Naive thymus-derived CD4-positive, alpha-beta T cell (primary cell): ENCODE results near the gene PBX2. TPM values are rescaled to one million over a fixed set of nuclear protein-coding genes. Genes with fewer than 3 reads are reported as not detected.
"Not testable (repeated sequence)": the region's sequence is repeated elsewhere in the genome, so short reads cannot be mapped to it uniquely, and the experiment has no call there.

ENCODE experiments used
- ATAC-seq: fragments of 150-1000 bp; cut with Tn5 transposase; 2 replicates; pipeline ENCODE4 v1.10.0; 2021; ENCODE audit warnings: mild to moderate bottlenecking, moderate library complexity
- CTCF ChIA-PET: fragments of 350-600 bp; sonication (Branson Sonifier 250); formaldehyde crosslinking; loops from one replicate; lab custom pipeline; 2021; ENCODE audit warnings: antibody characterized with exemption; lab: Charles Lee
- POLR2A ChIA-PET: fragments of 350-600 bp; sonication (Branson Sonifier 250); formaldehyde crosslinking; loops from one replicate; lab custom pipeline; 2021; ENCODE audit warnings: antibody characterized with exemption, inconsistent platforms; lab: Charles Lee
- DNase-seq, 9 donors: peaks; one replicate each; pipeline versions ENCODE4 v3.0.0 to v3.0.0-alpha.2; 2020 to 2022; ENCODE audit warnings: mixed read lengths in 1 of 9
- H3K27ac ChIP-seq: one replicate; pipeline ENCODE4 v1.7.0; 2013; ENCODE audit warnings: mild to moderate bottlenecking, low read depth, low read length, moderate library complexity
- H3K27me3 ChIP-seq, 2 donors: one replicate each; pipeline ENCODE4 v1.7.0; 2013; ENCODE audit warnings: low read length in 2 of 2, mild to moderate bottlenecking in 2 of 2, moderate library complexity in 2 of 2; ENCODE audit not compliant: control insufficient read depth in 2 of 2, insufficient read depth in 2 of 2
- H3K36me3 ChIP-seq, 3 experiments: 1 replicate in 2 of 3; 2 replicates in 1 of 3; pipeline ENCODE4 v1.7.0; 2013; ENCODE audit warnings: low read length in 3 of 3, mild to moderate bottlenecking in 3 of 3, moderate library complexity in 1 of 3; ENCODE audit not compliant: insufficient read depth in 3 of 3, control insufficient read depth in 2 of 3
- H3K4me1 ChIP-seq, 2 donors: one replicate each; pipeline ENCODE4 v1.7.0; 2013; ENCODE audit warnings: low read length in 2 of 2, mild to moderate bottlenecking in 2 of 2, moderate library complexity in 1 of 2; ENCODE audit not compliant: control insufficient read depth in 2 of 2, insufficient read depth in 2 of 2
- H3K4me3 ChIP-seq: 2 replicates; pipeline ENCODE4 v1.7.0; 2013; ENCODE audit warnings: mild to moderate bottlenecking, low read length
- H3K9me3 ChIP-seq, 3 experiments: 1 replicate in 2 of 3; 2 replicates in 1 of 3; pipeline ENCODE4 v1.7.0; 2013; ENCODE audit warnings: low read length in 3 of 3; ENCODE audit not compliant: control insufficient read depth in 2 of 3
- H3K27ac Mint-ChIP-seq, 9 donors: one replicate each; pipeline ENCODE4 v1.8.0; 2020 to 2022; ENCODE audit warnings: mixed read lengths in 9 of 9, mild to moderate bottlenecking in 8 of 9, moderate library complexity in 5 of 9, inconsistent platforms in 2 of 9
- H3K27me3 Mint-ChIP-seq, 5 donors: one replicate each; pipeline ENCODE4 v1.8.0; 2021 to 2022; ENCODE audit warnings: mixed read lengths in 5 of 5, mild to moderate bottlenecking in 1 of 5
- H3K36me3 Mint-ChIP-seq, 5 donors: one replicate each; pipeline ENCODE4 v1.8.0; 2020 to 2022; ENCODE audit warnings: mixed read lengths in 5 of 5, mild to moderate bottlenecking in 3 of 5, inconsistent platforms in 1 of 5
- H3K4me1 Mint-ChIP-seq, 7 donors: one replicate each; pipeline ENCODE4 v1.8.0; 2020 to 2022; ENCODE audit warnings: mixed read lengths in 7 of 7, mild to moderate bottlenecking in 3 of 7, inconsistent platforms in 1 of 7
- H3K4me3 Mint-ChIP-seq, 10 donors: one replicate each; pipeline ENCODE4 v1.8.0; 2020 to 2022; ENCODE audit warnings: mild to moderate bottlenecking in 10 of 10, mixed read lengths in 10 of 10, moderate library complexity in 6 of 10, inconsistent platforms in 2 of 10
- H3K9me3 Mint-ChIP-seq, 11 donors: one replicate each; pipeline ENCODE4 v1.8.0; 2020 to 2022; ENCODE audit warnings: mixed read lengths in 11 of 11, mild to moderate bottlenecking in 4 of 11, inconsistent platforms in 1 of 11, moderate library complexity in 1 of 11
- intact Hi-C, 2 donors: fragments of 100-400 bp; cut with micrococcal nuclease; formaldehyde crosslinking; loops; one replicate each; pipeline ENCODE4 v1.15.1; 2023
- polyA plus RNA-seq, 2 donors: library from polyadenylated mRNA; unstranded; fragments of 300-500 nt; fragmentation: Illumina TruSeq; gene quantifications; one replicate each; pipeline ENCODE4 v1.2.3, GENCODE V29; 2021
- total RNA-seq, 6 experiments: library from RNA in 5 of 6; stranded (reverse) in 5 of 6; gene quantifications; 1 replicate in 5 of 6; 2 replicates in 1 of 6; pipeline ENCODE4 v1.2.3 and lab custom pipeline; 2021 to 2026

Gene PBX2
- total and polyA plus RNA-seq, 7 experiments from 2014 or later = 2.5 to 221 (median 108) TPM

DNA sequence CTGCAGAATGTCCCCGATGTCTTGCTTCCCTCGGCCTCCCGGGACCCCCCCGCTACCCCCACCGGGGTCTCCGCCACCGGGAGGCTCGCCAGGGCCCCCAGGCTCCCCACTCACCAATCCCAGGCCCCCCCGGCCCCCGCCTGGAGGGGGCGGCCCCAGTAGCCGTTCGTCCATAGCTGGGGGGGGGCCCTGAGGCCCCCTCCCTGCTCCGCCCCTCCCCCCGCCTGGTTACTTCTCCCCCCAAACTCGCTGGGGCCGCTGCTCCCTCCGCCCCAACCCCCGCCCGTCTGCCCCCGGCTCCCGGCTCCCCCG lies 304 bp downstream of the PBX2 start:
- peaks cover 17 to 47% (median 35%) of the 10 kb centered on the region in 5 donors for H3K36me3 Mint-ChIP-seq
- intact Hi-C loops = loop anchor here (1.0 to 10.0 kb wide), 10 partner anchors 11 to 1225 kb away; partner anchors contain the start of genes RNF5 (in 2 of the 2), ATF6B (in 1 of the 2), B3GALT4 (in 1 of the 2) and CUTA (in 1 of the 2)
- DNase-seq (no peak), ATAC-seq (no peak)
- Histone ChIP-seq H3K9me3 (no peaks in the 10 kb centered on the region), H3K4me1 (peaks cover 32 to 40% of the 10 kb centered on the region in 2 donors), H3K36me3 (peaks cover 10 to 51% (median 15%) of the 10 kb centered on the region in 3 experiments), H3K4me3 (peak overlapping the region; percentile 94), H3K27me3 (no peaks in the 10 kb centered on the region), H3K27ac (peak overlapping the region; percentile 97)
- ChIA-PET POLR2A (interaction anchor here (0.8 to 10.6 kb wide), 7 partner anchors 8 to 655 kb away, joined by 3 to 259 read pairs (median 7); partner anchors contain the start of genes AGPAT1, ATF6B, FKBPL and RNF5), CTCF (no interaction called here)
- peak overlapping the region; percentile 80 to 97 (median 92) for H3K27ac Mint-ChIP-seq
- H3K9me3 Mint-ChIP-seq = no peaks in the 10 kb centered on the region
- H3K4me1 Mint-ChIP-seq = peaks cover 47 to 57% (median 52%) of the 10 kb centered on the region in 7 donors
- no peaks in the 10 kb centered on the region for H3K27me3 Mint-ChIP-seq
- H3K4me3 Mint-ChIP-seq = peak overlapping the region; percentile 90 to 100 (median 98)

DNA sequence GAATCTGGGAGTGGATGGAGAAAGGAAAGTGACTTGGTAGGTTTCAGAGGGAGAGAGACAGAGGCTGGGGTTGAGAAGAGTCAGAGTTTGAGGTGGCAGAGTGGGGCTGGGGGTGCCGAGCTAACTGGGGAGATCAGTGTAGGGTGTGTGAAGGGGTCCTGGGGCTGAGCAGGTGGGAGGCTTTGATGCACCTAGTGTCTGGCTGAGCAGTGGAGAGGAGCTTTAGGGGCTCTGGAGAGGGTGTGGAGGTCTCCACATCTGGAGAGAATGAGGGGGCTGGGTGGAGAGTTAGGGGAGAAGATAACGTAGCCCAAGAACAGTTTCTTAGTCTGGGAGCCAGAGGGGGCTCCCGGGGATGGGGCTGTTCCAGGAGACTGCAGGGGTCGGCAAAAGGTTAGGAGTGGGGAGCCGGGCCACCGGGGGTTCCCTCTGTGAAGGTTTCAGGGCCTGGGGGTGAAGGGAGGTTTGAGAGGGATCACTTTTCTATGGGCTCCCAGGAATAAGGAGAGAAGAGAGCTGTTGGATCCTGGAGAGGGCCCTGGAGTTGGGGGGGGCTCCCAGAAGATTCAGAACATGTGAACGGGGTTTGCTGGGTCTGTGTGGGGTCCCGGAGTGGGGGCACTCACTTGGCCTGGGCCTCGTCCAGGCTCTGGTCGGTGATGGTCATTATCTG lies 797 bp downstream of the PBX2 start:
- POLR2A ChIA-PET = interaction anchor here (0.8 to 10.6 kb wide), 6 partner anchors 9 to 656 kb away, joined by 3 to 259 read pairs (median 4); partner anchors contain the start of genes AGPAT1, ATF6B and RNF5
- CTCF ChIA-PET = interaction anchor here (1.8 kb wide), 1 partner anchor 10 kb away, joined by 5 read pairs; no protein-coding TSS in a partner anchor
- Histone ChIP-seq H3K27me3 (no peaks in the 10 kb centered on the region), H3K9me3 (no peaks in the 10 kb centered on the region), H3K27ac (peak overlapping the region; percentile 97), H3K4me3 (peak overlapping the region; percentile 94), H3K4me1 (peaks cover 27 to 38% of the 10 kb centered on the region in 2 donors), H3K36me3 (peaks cover 10 to 51% (median 15%) of the 10 kb centered on the region in 3 experiments)
- no peak for ATAC-seq
- Mint-ChIP-seq H3K27ac (peak overlapping the region; percentile 80 to 97 (median 91)), H3K4me3 (peak overlapping the region; percentile 90 to 100 (median 97)), H3K4me1 (peaks cover 43 to 52% (median 49%) of the 10 kb centered on the region in 7 donors), H3K36me3 (peaks cover 17 to 47% (median 35%) of the 10 kb centered on the region in 5 donors), H3K9me3 (no peaks in the 10 kb centered on the region), H3K27me3 (no peaks in the 10 kb centered on the region)
- no peak for DNase-seq
- intact Hi-C loops = no loop called here

DNA sequence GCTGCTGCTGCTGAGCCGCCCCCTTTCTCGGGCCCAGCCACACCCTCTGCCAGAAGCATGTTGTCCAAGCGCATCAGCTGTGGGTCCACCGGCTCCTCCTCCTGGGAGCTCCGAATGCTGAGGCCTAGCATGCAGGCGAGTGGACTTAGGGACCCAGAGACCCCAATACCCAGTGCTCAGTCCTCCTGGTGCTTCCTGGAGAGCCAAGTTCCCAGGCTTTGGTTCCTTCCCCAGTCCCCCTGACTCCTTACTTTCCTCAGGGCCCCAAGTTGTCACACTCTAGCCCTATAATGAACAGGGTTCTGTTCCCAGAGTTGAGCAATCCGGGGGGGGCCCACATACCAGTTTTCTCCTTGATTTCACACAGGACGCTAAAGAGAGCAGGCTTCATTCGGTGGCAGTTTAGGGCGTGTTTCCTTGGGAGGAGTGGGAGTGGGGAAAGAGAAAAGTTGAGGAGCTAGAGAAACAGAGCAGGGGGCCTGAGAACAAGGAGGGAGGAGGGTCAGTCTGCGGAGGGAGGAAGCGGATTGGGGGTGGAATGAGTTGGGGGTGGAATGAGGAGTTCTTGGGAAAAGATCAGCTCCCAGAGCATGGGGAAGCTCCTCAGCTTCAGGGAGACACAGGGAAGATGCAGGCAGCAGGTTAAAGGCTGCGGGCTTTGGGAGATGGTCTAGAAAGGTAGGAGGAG lies 1.5 kb downstream of the PBX2 start:
- no peaks in the 10 kb centered on the region for H3K9me3 Mint-ChIP-seq
- peaks cover 20 to 33% of the 10 kb centered on the region in 2 donors for H3K4me1 ChIP-seq
- peak overlapping the region; percentile 80 to 97 (median 91) for H3K27ac Mint-ChIP-seq
- no peaks in the 10 kb centered on the region for H3K9me3 ChIP-seq
- peaks cover 10 to 58% (median 15%) of the 10 kb centered on the region in 3 experiments for H3K36me3 ChIP-seq
- H3K27me3 Mint-ChIP-seq = no peaks in the 10 kb centered on the region
- peak overlapping the region; percentile 94 for H3K4me3 ChIP-seq
- no peak for ATAC-seq
- no peaks in the 10 kb centered on the region for H3K27me3 ChIP-seq
- peak overlapping the region; percentile 97 for H3K27ac ChIP-seq
- no peak for DNase-seq
- H3K36me3 Mint-ChIP-seq = peaks cover 17 to 49% (median 35%) of the 10 kb centered on the region in 5 donors
- peak overlapping the region; percentile 90 to 100 (median 97) for H3K4me3 Mint-ChIP-seq
- CTCF ChIA-PET = interaction anchor here (1.8 kb wide), 1 partner anchor 9 kb away, joined by 5 read pairs; no protein-coding TSS in a partner anchor
- intact Hi-C loops = no loop called here
- POLR2A ChIA-PET = interaction anchor here (0.9 to 10.6 kb wide), 6 partner anchors 7 to 657 kb away, joined by 3 to 259 read pairs (median 7); partner anchors contain the start of genes AGPAT1, ATF6B and RNF5
- peaks cover 36 to 46% (median 42%) of the 10 kb centered on the region in 7 donors for H3K4me1 Mint-ChIP-seq

DNA sequence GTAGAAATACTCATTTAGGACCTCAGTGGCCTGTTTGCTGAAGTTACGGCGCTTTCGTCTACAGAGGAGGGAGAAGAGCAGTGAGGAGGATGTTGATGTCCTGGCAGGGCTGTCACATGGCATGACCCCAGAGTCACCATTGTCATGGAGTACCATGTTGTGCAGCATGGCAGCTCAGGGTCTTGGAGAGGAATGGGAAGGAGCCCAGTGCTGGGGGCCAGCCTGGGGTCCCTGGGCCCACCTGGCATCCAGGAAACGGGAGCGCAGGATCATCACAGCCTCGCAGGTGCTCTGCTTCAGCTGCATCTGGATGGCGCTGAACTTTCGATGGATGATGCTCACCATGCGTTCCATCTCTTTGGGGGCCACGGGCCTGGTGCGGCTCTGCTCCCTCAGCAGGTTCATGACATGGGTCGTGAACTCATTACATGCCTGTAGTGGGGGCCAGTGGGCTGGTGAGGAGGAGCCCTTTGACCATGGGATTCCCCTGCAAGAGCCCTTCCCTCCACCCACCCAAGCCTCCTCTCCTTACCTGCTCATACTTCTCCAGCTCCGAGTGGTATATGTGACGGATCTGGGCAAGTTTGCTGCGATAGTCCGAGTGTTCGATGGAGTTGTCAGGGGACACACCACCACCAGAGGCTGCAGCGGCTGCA lies 2.1 kb downstream of the PBX2 start:
- Mint-ChIP-seq H3K4me1 (peaks cover 31 to 46% (median 42%) of the 10 kb centered on the region in 7 donors), H3K36me3 (peaks cover 17 to 48% (median 35%) of the 10 kb centered on the region in 5 donors), H3K27ac (peak overlapping the region; percentile 73 to 98 (median 91)), H3K4me3 (peak overlapping the region; percentile 90 to 100 (median 97))
- H3K4me1 ChIP-seq = peaks cover 13 to 30% of the 10 kb centered on the region in 2 donors
- CTCF ChIA-PET = interaction anchor here (1.8 kb wide), 1 partner anchor 9 kb away, joined by 5 read pairs; no protein-coding TSS in a partner anchor
- POLR2A ChIA-PET = interaction anchor here (1.8 to 10.6 kb wide), 3 partner anchors 8 to 657 kb away, joined by 9 to 259 read pairs (median 14); partner anchors contain the start of genes AGPAT1 and RNF5
- H3K27me3 ChIP-seq, H3K9me3 ChIP-seq, H3K27me3 Mint-ChIP-seq, intact Hi-C loops, DNase-seq, H3K9me3 Mint-ChIP-seq, ATAC-seq: not testable (repeated sequence)
- peaks cover 15 to 64% (median 17%) of the 10 kb centered on the region in 3 experiments for H3K36me3 ChIP-seq
- peak overlapping the region; percentile 94 for H3K4me3 ChIP-seq
- peak overlapping the region; percentile 97 for H3K27ac ChIP-seq

DNA sequence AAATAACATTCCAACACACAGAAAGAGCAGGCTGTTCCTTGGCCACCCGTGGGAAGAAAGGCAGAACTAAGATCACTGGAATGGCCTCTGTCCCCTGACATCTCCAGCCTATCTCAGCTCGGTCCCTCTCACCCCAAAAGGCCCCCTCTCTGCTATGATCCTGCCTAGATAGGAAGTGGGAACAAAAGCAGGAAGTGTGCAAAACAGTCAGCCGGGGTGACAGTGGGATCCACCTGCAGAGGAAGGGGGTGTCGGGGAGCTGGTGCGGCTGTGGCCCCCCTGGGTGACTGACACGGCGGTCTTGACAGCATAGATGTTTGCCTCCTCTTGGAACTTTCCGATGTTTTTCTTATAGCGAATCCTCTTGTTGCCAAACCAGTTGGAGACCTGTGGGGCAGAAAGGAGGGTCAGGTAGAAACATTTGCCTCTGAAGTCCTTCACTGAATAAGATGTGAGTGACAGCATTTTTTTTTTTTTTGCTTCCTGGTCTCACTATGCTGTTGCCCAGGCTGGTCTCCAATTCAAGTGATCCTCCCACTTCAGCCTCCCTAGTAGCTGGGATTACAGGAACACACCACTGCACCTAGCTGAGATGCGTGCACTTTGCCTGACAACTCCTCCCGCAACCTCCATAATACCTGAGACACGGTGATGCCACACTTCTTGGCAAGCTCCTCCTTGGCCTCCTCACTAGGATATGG lies 2.8 kb downstream of the PBX2 start:
- Histone ChIP-seq H3K27me3 (no peaks in the 10 kb centered on the region), H3K4me3 (peak overlapping the region; percentile 17), H3K36me3 (peaks cover 15 to 66% (median 24%) of the 10 kb centered on the region in 3 experiments), H3K4me1 (peaks cover 10 to 37% of the 10 kb centered on the region in 2 donors), H3K27ac (peak overlapping the region; percentile 97), H3K9me3 (no peaks in the 10 kb centered on the region)
- DNase-seq (no peak), ATAC-seq (no peak)
- ChIA-PET POLR2A (interaction anchor here (1.7 to 10.6 kb wide), 3 partner anchors 8 to 59 kb away, joined by 9 to 259 read pairs (median 14); partner anchors contain the start of genes AGPAT1, ATF6B and RNF5), CTCF (interaction anchor here (1.8 kb wide), 1 partner anchor 8 kb away, joined by 5 read pairs; no protein-coding TSS in a partner anchor)
- Mint-ChIP-seq H3K36me3 (peaks cover 17 to 43% (median 35%) of the 10 kb centered on the region in 5 donors), H3K9me3 (no peaks in the 10 kb centered on the region), H3K4me3 (peak overlapping the region; percentile 36 to 99 (median 96)), H3K4me1 (peaks cover 36 to 52% (median 44%) of the 10 kb centered on the region in 7 donors), H3K27me3 (no peaks in the 10 kb centered on the region), H3K27ac (peak overlapping the region; percentile 73 to 98 (median 91))
- intact Hi-C loops = no loop called here
